ENCODE results near the gene EDN3.

The EDN3 gene

GRCh38 chr20:59265298-59265697 lies 35.1 kb upstream of the EDN3 start:
- DNase-seq (ENCODE audit: low read depth) = no peak
- TF ChIP-seq CTCF (IDR thresholded peaks at IDR 0.05; ENCODE audit: control insufficient read depth, extremely low read depth, insufficient read depth) = no peak
- H3K4me3 ChIP-seq (ENCODE audit: low read depth, low read length) = no peak overlapping the region

DNA sequence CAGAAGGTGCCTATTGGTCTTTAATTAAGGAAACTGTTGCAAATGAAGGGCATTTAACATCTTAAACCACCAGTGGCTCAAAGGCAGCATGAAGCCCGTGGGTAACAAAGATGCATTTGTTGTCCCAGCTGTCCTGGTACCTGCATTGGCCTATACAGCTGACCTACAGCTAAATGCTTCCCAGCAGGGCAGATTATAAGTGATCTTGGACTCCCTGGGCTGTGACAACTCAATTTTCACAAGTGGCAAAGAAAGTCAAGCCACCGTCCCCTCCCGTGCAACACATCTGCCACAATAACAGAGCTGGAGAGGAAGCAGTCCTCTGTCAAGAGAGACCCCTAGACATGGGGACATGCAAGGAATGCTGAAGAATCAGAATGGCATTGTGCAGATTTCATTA lies 31.5 kb upstream of the EDN3 start:
- H3K4me3 ChIP-seq (ENCODE audit: low read depth, low read length) = no peak overlapping the region
- TF ChIP-seq CTCF (IDR thresholded peaks at IDR 0.05; ENCODE audit: control insufficient read depth, extremely low read depth, insufficient read depth) = no peak
- DNase-seq (ENCODE audit: low read depth) = no peak

DNA sequence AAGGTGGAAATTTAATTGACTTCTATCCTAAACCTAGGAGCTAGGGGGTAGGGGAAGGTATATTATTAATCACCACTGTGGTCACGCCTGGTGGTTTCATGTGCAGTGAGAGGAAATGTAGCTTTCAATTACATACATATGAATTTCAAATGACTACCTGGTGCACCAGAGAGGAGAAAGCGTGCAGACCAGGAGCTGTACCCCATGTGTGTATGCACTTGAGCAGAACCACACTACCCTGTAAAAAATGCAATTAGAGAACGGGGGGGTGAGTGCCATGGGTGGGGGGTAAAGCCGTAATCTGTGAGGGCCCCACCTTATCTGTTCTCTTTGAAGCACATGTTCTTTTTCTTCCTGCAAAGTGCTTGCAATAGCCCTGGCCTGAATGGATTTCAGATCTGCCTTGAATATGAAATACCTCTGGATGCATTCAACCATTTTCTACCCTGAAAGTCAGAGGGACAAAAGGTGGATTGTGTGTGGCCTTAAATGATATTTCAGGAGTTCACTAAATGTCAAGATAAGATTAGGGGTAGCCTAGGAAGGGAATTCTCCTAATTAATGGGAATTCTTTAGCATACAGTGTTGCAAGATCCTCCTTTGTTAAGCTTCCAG lies 30.9 kb upstream of the EDN3 start:
- TF ChIP-seq CTCF (IDR thresholded peaks at IDR 0.05; ENCODE audit: control insufficient read depth, extremely low read depth, insufficient read depth) = no peak
- no peak overlapping the region for H3K4me3 ChIP-seq (ENCODE audit: low read depth, low read length)
- DNase-seq (ENCODE audit: low read depth) = no peak

- no peak overlapping the region for H3K4me3 ChIP-seq (ENCODE audit: low read depth, low read length)
- no peak for TF ChIP-seq CTCF (IDR thresholded peaks at IDR 0.05; ENCODE audit: control insufficient read depth, extremely low read depth, insufficient read depth)
- DNase-seq (ENCODE audit: low read depth) = no peak
Measured at GRCh38 chr20:59270380-59270779, 30.0 kb upstream of the EDN3 start.

DNA sequence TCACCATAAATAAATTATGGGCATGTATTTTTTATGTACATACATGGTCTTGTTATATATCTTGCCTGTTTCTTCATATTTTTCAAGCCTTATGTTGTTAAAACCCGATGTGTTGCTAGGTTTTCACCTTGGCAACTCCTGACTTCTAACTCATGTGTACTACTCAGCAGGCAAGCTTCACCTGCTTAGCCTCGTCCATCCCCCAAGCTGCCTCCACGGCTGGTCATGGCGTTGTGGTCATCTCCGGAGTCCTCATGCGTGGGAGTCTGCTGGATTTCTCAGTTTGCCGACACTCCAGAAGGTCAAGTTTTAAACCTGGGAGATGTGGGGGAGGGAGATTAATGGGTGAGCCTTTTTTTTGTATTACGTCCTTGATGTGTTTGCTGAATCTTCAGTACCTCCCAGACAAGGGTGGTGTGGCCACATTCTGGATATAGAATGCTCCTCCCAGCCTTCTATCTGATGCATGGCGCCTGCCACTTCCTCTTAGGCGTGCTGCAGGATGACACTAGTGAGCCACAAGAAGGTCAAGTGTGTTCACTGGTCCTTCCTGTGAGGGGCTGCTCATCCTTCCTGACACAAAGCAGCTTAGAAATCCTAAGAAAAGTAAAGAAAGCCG lies 26.6 kb upstream of the EDN3 start:
- no peak for DNase-seq (ENCODE audit: low read depth)
- no peak for TF ChIP-seq CTCF (IDR thresholded peaks at IDR 0.05; ENCODE audit: control insufficient read depth, extremely low read depth, insufficient read depth)
- H3K4me3 ChIP-seq (ENCODE audit: low read depth, low read length) = no peak overlapping the region

GRCh38 chr20:59276938-59277337 lies 23.5 kb upstream of the EDN3 start:
- no peak for TF ChIP-seq CTCF (IDR thresholded peaks at IDR 0.05; ENCODE audit: control insufficient read depth, extremely low read depth, insufficient read depth)
- no peak overlapping the region for H3K4me3 ChIP-seq (ENCODE audit: low read depth, low read length)
- DNase-seq (ENCODE audit: low read depth) = no peak

- TF ChIP-seq CTCF (IDR thresholded peaks at IDR 0.05; ENCODE audit: control insufficient read depth, extremely low read depth, insufficient read depth) = no peak
- no peak for DNase-seq (ENCODE audit: low read depth)
- H3K4me3 ChIP-seq (ENCODE audit: low read depth, low read length) = no peak overlapping the region
Measured at GRCh38 chr20:59284470-59284869, 15.9 kb upstream of the EDN3 start.
